Right cardiac atrium (tissue), 5 donors: ENCODE results near the gene DEFB116. TPM values are rescaled to one million over a fixed set of nuclear protein-coding genes. Genes with fewer than 3 reads are reported as not detected.
"Not testable (repeated sequence)": the region's sequence is repeated elsewhere in the genome, so short reads cannot be mapped to it uniquely, and the experiment has no call there.

Source experiments
- ATAC-seq, 2 donors: fragments of 200-7000 bp; cut with Tn5 transposase; one replicate each; pipeline versions ENCODE4 v1.8.0 to v1.9.1; 2020; ENCODE audit warnings: moderate library complexity in 2 of 2, mild to moderate bottlenecking in 1 of 2
- DNase-seq, 3 donors: peaks; one replicate each; pipeline ENCODE4 v3.0.0-alpha.2; 2020
- H3K27ac ChIP-seq: one replicate; pipeline ENCODE4 v1.5.1; 2013; ENCODE audit warnings: mild to moderate bottlenecking, low read length, control low read depth, moderate library complexity
- H3K27me3 ChIP-seq: one replicate; pipeline ENCODE4 v1.6.1; 2013; ENCODE audit not compliant: control insufficient read depth, insufficient read depth
- H3K4me1 ChIP-seq: one replicate; pipeline ENCODE4 v1.6.1; 2013; ENCODE audit warnings: low read length; ENCODE audit not compliant: control insufficient read depth, insufficient read depth
- H3K4me3 ChIP-seq: one replicate; pipeline ENCODE4 v1.5.1; 2013; ENCODE audit warnings: low read length, control low read depth
- H3K9me3 ChIP-seq: one replicate; pipeline ENCODE4 v1.6.1; 2013; ENCODE audit warnings: low read length; ENCODE audit not compliant: control insufficient read depth
- WGBS: extraction: QIAGEN DNeasy Blood & Tissue Kit; methylation state at CpG from one replicate; pipeline ENCODE4 v1.1.7; 2013; 5-methylcytosine and 5-hydroxymethylcytosine counted together
- intact Hi-C, 4 donors: fragments of 100-400 bp; cut with DNase I; formaldehyde crosslinking; loops; one replicate each; pipeline versions ENCODE4 v1.11.0 to v1.14.0; 2022 to 2023
- long read RNA-seq, 4 donors: library from polyadenylated mRNA; unstranded; transcript quantifications; one replicate each; pipeline ENCODE4 v2.0.0, GENCODE V29; 2020 to 2021
- polyA plus RNA-seq: library from polyadenylated mRNA; stranded (reverse); fragments of 200-250 nt; gene quantifications from one replicate; pipeline ENCODE4 v1.2.3, GENCODE V29; 2013
- total RNA-seq, 4 donors: library from RNA; stranded (reverse); fragmentation: NEBNext Ultra II Directional; extraction: Animal tissue kit (Norgen Biotek cat#: 25700); gene quantifications; one replicate each; pipeline ENCODE4 v1.2.1, GENCODE V29; 2021
- donor health status: healthy with polysubstance abuse.
- donor health status: DM: no; HTN: yes; CAD: no.
- donor health status: DM: no; HTN: no; CAD: no.
- donor health status: DM: no; HTN: yes; CAD: no; lungs with severe emphysema.
- donor health status: DM: yes; HTN: yes; CAD: no.

The DEFB116 gene, protein sequence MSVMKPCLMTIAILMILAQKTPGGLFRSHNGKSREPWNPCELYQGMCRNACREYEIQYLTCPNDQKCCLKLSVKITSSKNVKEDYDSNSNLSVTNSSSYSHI
- total RNA-seq (not detected), polyA plus RNA-seq (not detected)
- long read RNA-seq, donor 1: 0 reads
- long read RNA-seq, donor 2: 0 reads
- long read RNA-seq, donor 3: 0 reads
- long read RNA-seq, donor 4: 0 reads

DNA sequence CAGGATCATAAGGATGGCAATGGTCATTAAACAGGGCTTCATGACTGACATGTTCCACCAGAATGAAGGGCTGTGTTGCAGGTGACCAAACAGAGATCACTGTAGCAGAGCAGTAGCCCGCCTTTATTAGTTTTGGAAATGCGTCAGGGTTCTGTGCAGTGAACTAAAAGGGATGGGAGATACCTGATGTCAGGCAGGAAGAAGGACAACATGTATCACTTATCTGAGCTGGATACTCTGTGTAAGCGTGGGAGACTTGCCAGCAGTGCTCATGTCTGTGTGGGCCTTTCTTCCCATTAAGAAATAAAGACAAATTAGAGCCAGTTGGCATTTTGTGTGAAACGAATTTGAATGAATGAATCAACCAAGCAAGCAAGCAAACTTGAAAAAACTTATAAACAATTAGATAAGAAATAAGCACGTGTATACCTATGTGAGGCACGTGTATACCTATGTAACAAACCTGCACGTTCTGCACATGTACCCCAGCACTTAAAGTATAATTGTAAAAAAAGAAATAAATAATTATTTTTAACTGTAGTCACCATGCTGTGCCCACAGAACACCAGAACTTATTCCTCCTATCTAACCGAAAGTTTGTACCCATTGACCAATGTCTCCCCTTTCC, at the start of gene DEFB116:
DEFB116 (minus strand) TSS at position 51 of the 628 bp plus-strand sequence; CDS start at position 51, 0 bp downstream.
- Histone ChIP-seq H3K4me3 (no peak within 1 kb of the TSS), H3K27me3 (no peaks in the 10 kb centered on the region), H3K9me3 (no peaks in the 10 kb centered on the region), H3K27ac (no peak within 1 kb of the TSS), H3K4me1 (no peaks in the 10 kb centered on the region)
- 46% methylated on average over 8 of the region's 8 CpGs for WGBS
- no peak for ATAC-seq
- intact Hi-C loops: no loop called here
- DNase-seq: no peak

DNA sequence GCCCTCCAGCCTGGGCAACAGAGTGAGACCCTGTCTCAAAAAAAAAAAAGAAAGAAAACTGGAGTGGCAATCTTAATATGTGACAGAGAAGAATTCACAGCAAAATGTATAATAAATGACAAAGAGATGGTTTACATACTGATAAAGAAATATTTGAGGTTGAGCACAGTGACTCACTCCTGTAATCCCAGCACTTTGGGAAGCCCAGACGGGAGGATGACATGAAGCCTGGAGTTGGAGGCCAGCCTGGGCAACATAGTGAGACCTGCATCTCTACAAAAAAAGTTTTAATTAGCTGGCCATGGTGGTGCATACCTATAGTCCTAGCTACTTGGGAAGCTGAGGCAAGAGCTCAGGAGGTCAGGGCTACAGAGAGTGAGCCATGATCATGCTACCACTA, 47.6 kb upstream of the DEFB116 start:
- intact Hi-C loops: no loop called here
- Histone ChIP-seq H3K4me1 (no peaks in the 10 kb centered on the region), H3K4me3 (no peak overlapping the region), H3K9me3 (no peaks in the 10 kb centered on the region), H3K27me3 (no peaks in the 10 kb centered on the region), H3K27ac (no peak overlapping the region)
- no peak for ATAC-seq
- 50% methylated on average over 1 of the region's 1 CpG for WGBS
- no peak for DNase-seq

DNA sequence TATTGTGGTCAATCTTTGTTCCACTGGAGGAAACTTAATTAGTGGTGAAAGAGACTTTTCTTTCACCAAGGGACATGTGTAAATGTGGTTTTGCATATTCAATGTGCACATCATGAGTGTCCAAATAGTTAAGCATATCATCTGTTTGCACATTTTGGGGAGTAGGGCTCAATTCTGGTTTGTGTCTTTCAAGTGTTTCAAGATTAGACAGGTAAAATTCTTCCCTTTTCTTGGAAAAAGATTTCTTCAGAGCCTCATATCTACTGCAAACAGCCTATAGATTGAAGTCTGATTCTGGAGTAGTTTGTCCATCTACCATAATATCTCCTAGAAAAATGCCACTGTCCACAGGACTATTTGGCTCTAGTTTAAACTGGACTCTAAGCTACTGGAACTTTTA, 33.1 kb upstream of the DEFB116 start:
- H3K9me3 ChIP-seq: no peaks in the 10 kb centered on the region
- DNase-seq: no peak
- intact Hi-C loops: no loop called here
- H3K27me3 ChIP-seq: no peaks in the 10 kb centered on the region
- no peaks in the 10 kb centered on the region for H3K4me1 ChIP-seq
- ATAC-seq: no peak
- H3K27ac ChIP-seq: no peak overlapping the region
- no peak overlapping the region for H3K4me3 ChIP-seq

DNA sequence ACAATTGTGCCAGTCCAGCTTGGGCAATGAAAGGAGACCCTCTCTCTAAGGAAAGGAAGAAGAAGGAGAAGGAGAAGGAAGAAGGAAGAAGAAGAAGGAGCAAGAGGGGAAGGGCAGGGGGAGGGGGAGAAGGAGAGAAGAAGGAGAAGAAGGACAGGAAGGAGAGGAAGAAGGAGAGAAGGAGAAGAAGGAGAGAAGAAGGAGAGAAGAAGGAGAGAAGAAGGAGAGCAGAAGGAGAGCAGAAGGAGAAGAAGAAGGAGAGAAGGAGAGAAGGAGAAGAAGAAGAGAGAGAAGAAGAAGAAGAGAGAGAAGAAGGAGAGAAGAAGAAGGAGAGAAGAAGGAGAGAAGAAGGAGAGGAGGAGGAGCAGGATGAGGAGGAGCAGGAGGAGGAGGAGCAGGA, 22.5 kb upstream of the DEFB116 start:
- H3K9me3 ChIP-seq: no peaks in the 10 kb centered on the region

DNA sequence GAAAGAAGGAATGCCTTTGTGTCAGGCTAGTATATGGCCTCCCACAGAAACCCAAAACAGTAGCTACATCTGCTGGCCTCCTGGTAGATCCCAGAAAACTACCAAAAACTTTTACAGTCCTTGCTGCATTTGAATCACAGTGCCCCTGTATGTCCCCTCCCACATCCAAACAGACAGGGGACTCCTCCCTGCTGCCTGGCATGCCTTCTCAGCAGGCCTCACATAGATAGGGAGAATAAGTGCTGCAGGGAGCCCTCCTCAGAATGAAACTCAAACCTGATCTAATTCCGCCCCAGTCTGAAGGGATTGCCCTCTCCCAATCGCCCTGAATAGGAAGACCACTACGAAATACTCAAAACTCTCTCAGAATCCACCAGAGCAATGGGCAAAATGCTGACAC, 14.1 kb upstream of the DEFB116 start:
- WGBS: 44% methylated on average over 3 of the region's 3 CpGs
- DNase-seq (no peak), ATAC-seq (no peak)
- Histone ChIP-seq H3K27me3 (no peaks in the 10 kb centered on the region), H3K27ac (no peak overlapping the region), H3K9me3 (peaks cover 2% of the 10 kb centered on the region), H3K4me3 (no peak overlapping the region), H3K4me1 (no peaks in the 10 kb centered on the region)
- intact Hi-C loops: no loop called here

More for the DNA sequence above, 22.5 kb upstream of the DEFB116 start:
- no peak overlapping the region for H3K4me3 ChIP-seq
- H3K27me3 ChIP-seq: no peaks in the 10 kb centered on the region
- DNase-seq (no peak), ATAC-seq (no peak)
- no peak overlapping the region for H3K27ac ChIP-seq
- intact Hi-C loops: no loop called here
- no peaks in the 10 kb centered on the region for H3K4me1 ChIP-seq

DNA sequence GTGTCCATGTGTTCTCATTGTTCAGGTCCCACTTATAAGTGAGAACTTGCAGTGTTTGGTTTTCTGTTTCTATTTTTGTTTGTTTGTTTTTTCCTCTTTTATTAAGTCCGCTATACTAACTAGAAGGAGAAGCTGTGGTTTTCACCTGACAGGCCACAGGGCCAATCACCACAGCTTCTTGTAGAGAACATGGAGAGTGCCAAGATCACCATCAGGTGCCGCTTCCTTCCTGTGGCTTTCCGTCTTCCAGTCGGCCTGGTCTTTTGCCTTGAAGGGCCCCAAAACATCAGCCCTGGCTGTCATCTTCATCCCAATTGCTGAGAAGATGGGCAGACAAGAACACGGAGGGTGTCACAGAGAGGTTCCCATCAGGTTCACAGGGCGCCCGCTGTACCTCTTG, 23.4 kb downstream of the DEFB116 start:
- H3K9me3 ChIP-seq, DNase-seq, H3K4me1 ChIP-seq, H3K4me3 ChIP-seq, H3K27me3 ChIP-seq, H3K27ac ChIP-seq, intact Hi-C loops, ATAC-seq: not testable (repeated sequence)
- 57% methylated on average over 7 of the region's 7 CpGs for WGBS

DNA sequence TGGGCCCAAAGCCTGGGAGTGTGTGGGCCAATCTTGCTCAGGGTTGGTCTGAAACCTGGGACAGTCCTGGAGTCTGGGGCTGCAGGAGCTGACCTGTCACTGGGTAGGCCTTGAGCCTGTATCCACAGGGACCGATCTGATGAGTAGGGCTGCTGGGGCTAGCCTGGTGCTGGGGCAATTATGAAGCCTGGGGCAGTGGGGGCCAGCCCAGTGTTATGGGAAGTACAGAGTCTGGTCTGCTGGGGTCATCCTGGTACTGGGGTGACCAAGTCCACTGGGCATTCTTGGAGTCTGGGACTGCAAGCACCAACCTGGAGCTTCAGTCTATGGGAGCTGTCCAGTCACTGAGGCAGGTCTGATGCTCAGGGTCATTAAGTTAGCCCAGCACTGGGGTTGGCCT, 30.2 kb downstream of the DEFB116 start:
- Histone ChIP-seq H3K27ac (no peak overlapping the region), H3K4me1 (no peaks in the 10 kb centered on the region), H3K9me3 (no peaks in the 10 kb centered on the region), H3K27me3 (no peaks in the 10 kb centered on the region), H3K4me3 (no peak overlapping the region)
- ATAC-seq (no peak), DNase-seq (no peak)
- intact Hi-C loops: no loop called here
- 77% methylated on average over 1 of the region's 1 CpG for WGBS

DNA sequence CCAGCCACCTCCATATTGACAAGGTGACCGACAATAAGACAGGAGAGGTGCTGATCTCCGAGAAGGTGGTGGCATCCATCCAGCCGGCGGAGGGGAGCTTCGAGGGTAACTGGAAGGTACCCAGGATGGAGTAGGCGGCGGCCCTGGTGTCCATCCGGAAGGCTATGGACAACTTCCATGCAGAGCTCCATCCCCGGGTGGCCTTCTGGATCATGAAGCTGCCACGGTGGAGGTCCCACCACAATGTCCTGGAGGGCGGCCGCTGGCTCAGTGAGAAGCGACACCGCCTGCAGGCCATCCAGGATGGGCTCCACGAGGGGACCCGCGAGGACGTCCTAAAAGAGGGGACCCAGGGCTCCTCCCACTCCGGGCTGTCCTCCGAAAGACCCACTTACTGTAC, 33.9 kb downstream of the DEFB116 start:
- no peak for ATAC-seq
- no peaks in the 10 kb centered on the region for H3K27me3 ChIP-seq
- no peak overlapping the region for H3K27ac ChIP-seq
- intact Hi-C loops: no loop called here
- no peak overlapping the region for H3K4me3 ChIP-seq
- peak in 1 of 3 donors; percentile 47 for DNase-seq
- 80% methylated on average over 20 of the region's 20 CpGs for WGBS
- H3K4me1 ChIP-seq: no peaks in the 10 kb centered on the region
- H3K9me3 ChIP-seq: no peaks in the 10 kb centered on the region

DNA sequence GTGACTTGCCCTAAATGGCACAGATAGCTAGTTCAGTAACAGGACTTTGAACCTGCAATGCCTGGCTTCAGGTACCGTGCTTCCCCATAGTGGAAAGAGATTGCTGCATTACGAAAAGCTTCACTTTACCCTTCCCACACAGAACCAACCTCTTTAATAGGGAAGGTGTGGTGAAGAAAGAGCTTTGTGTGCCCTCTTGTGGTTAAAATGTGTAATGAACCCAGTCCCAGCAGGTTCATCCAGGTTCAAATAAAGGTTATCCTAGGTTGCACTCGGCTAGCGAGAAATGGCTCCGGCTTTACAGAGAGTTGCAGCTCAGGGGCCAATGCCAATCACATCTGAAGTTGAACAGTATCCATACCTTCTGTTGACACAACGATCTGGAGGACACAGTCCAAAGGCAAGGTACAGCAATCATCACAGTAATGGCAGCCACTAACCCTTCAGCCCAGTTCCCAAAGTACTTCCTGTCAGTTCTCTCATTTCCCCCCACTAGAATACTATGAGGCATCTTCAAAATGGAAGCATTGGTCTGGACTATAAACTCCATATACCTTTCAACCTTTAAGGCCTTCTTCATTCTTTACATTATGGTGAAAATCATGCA, 48.0 kb downstream of the DEFB116 start:
- 67% methylated on average over 6 of the region's 6 CpGs for WGBS
- no peak for DNase-seq

DNA sequence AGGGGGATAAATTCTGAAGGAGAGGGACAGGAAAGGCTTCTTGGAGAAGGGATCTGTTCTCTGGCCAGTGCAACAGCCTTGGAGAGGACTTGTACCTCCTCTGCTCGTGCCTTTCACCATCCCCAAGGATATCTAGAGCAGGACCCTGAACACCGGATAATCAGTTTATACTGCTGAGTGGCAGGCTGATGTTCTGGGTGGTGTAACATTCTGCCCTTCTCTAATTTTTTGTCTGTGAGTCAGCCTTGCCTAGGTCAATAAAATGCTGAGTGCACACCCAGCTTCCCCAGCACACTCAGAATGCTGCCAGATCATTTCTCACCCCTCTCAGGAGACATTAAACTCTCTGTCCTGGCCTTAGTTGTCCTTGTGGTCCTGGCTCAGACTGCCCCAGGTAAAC, 51.0 kb downstream of the DEFB116 start, which contains the start of gene DEFB115:
DEFB115 (plus strand) TSS at position 301 of the 400 bp plus-strand sequence; CDS start at position 301, 0 bp downstream.
- 57% methylated on average over 2 of the region's 2 CpGs for WGBS
- Histone ChIP-seq H3K4me1 (no peaks in the 10 kb centered on the region), H3K4me3 (no peak within 1 kb of the TSS), H3K27me3 (no peaks in the 10 kb centered on the region), H3K27ac (no peak within 1 kb of the TSS), H3K9me3 (no peaks in the 10 kb centered on the region)
- no peak for DNase-seq
- ATAC-seq: no peak
- intact Hi-C loops: no loop called here

More for the DNA sequence above, 48.0 kb downstream of the DEFB116 start:
- H3K27ac ChIP-seq: no peak overlapping the region
- intact Hi-C loops: no loop called here
- no peak for ATAC-seq
- H3K4me1 ChIP-seq: no peaks in the 10 kb centered on the region
- H3K27me3 ChIP-seq: no peaks in the 10 kb centered on the region
- H3K4me3 ChIP-seq: no peak overlapping the region
- H3K9me3 ChIP-seq: no peaks in the 10 kb centered on the region

DNA sequence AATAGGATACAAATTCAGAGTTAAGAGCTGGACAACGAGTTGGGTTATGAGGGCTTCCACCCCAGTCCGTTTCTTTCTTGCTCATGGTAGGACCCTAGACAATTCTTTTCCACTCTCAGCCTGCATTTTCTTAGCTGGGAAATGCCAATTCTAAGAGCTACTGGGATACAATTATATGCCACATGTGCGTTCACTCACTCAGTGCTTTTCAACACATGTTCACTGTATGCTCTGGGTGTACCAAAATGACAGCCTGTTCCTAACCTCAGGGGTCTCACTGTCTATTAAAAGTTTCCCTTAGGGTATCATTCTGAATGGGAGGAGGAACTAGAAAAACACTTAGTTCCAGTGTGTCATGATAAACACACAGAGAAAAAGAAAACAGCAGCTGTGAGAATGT, 51.4 kb downstream of the DEFB116 start:
- ATAC-seq: no peak
- WGBS: 34% methylated on average over 3 of the region's 3 CpGs
- intact Hi-C loops: no loop called here
- DNase-seq: no peak
- H3K27ac ChIP-seq: no peak overlapping the region
- H3K27me3 ChIP-seq: no peaks in the 10 kb centered on the region
- H3K4me1 ChIP-seq: no peaks in the 10 kb centered on the region
- no peak overlapping the region for H3K4me3 ChIP-seq
- H3K9me3 ChIP-seq: no peaks in the 10 kb centered on the region
